KMS-11 (cell line): ENCODE results near the gene ADH7.

ENCODE experiments used
- H2AFZ ChIP-seq: fragments of 200-600 bp; sonication (generic); 2 replicates; pipeline ENCODE4 v1.6.1; 2016; ENCODE audit warnings: antibody characterized with exemption, mixed run types, low read depth
- H3K27ac ChIP-seq: fragments of 200-600 bp; sonication (generic); 2 replicates; pipeline ENCODE4 v1.6.1; 2016; ENCODE audit warnings: mild to moderate bottlenecking, mixed run types
- H3K27me3 ChIP-seq: fragments of 200-600 bp; sonication (generic); 2 replicates; pipeline ENCODE4 v1.6.1; 2017; ENCODE audit warnings: mild to moderate bottlenecking, low read depth, mixed run types, moderate library complexity; ENCODE audit not compliant: insufficient read depth
- H3K36me3 ChIP-seq: fragments of 200-600 bp; sonication (generic); 2 replicates; pipeline ENCODE4 v1.6.1; 2017; ENCODE audit warnings: mild to moderate bottlenecking, mixed run types; ENCODE audit not compliant: insufficient read depth
- H3K4me1 ChIP-seq: fragments of 200-600 bp; sonication (generic); 2 replicates; pipeline ENCODE4 v1.6.1; 2016; ENCODE audit warnings: mild to moderate bottlenecking, low read depth, mixed run types; ENCODE audit not compliant: poor library complexity, severe bottlenecking
- H3K4me2 ChIP-seq: fragments of 200-600 bp; sonication (generic); 2 replicates; pipeline ENCODE4 v1.7.0; 2016; ENCODE audit warnings: mild to moderate bottlenecking, mixed run types
- H3K4me3 ChIP-seq: fragments of 200-600 bp; sonication (generic); IDR thresholded peaks from 2 replicates; pipeline ENCODE4 v1.6.1; 2017; ENCODE audit warnings: low read depth, low read length, mixed read lengths; ENCODE audit not compliant: insufficient read depth
- H3K79me2 ChIP-seq: fragments of 200-600 bp; sonication (generic); 2 replicates; pipeline ENCODE4 v1.6.1; 2016; ENCODE audit warnings: low read depth, mixed run types; ENCODE audit not compliant: insufficient read depth
- H3K9ac ChIP-seq: fragments of 200-600 bp; sonication (generic); 2 replicates; pipeline ENCODE4 v1.6.1; 2016; ENCODE audit warnings: mild to moderate bottlenecking, mixed run types
- H4K20me1 ChIP-seq: fragments of 200-600 bp; sonication (generic); 2 replicates; pipeline ENCODE4 v1.6.1; 2016; ENCODE audit warnings: mild to moderate bottlenecking, mixed run types; ENCODE audit not compliant: insufficient read depth
- CTCF ChIP-seq: fragments of 200-600 bp; sonication (generic); conservative IDR thresholded peaks from 2 replicates; pipeline ENCODE4 v1.6.1; 2017; ENCODE audit warnings: low read depth, mild to moderate bottlenecking, antibody characterized with exemption, low read length, moderate library complexity, mixed read lengths

Gene ADH7

GRCh38 chr4:99390055-99390454, 45.1 kb downstream of the ADH7 start:
- Histone ChIP-seq H3K27ac (no peak overlapping the region), H2AFZ (no peak overlapping the region), H3K27me3 (no peaks in the 10 kb centered on the region), H3K36me3 (no peaks in the 10 kb centered on the region), H3K4me1 (no peaks in the 10 kb centered on the region), H4K20me1 (no peaks in the 10 kb centered on the region), H3K4me2 (no peak overlapping the region), H3K9ac (no peak overlapping the region), H3K4me3 (no peak overlapping the region), H3K79me2 (no peaks in the 10 kb centered on the region)
- no peak for TF ChIP-seq CTCF

GRCh38 chr4:99389606-99390005, 45.5 kb downstream of the ADH7 start:
- no peak overlapping the region for H3K4me2 ChIP-seq
- no peak overlapping the region for H3K27ac ChIP-seq
- no peak overlapping the region for H2AFZ ChIP-seq
- no peaks in the 10 kb centered on the region for H3K4me1 ChIP-seq
- TF ChIP-seq CTCF, result no peak
- no peaks in the 10 kb centered on the region for H3K36me3 ChIP-seq
- H3K9ac ChIP-seq, result no peak overlapping the region
- no peaks in the 10 kb centered on the region for H4K20me1 ChIP-seq
- H3K4me3 ChIP-seq, result no peak overlapping the region
- H3K79me2 ChIP-seq, result no peaks in the 10 kb centered on the region
- no peaks in the 10 kb centered on the region for H3K27me3 ChIP-seq

- Histone ChIP-seq H3K27me3 (no peaks in the 10 kb centered on the region), H4K20me1 (no peaks in the 10 kb centered on the region), H3K4me3 (no peak overlapping the region), H3K79me2 (no peaks in the 10 kb centered on the region), H3K27ac (no peak overlapping the region), H3K4me2 (no peak overlapping the region), H3K4me1 (no peaks in the 10 kb centered on the region), H2AFZ (no peak overlapping the region), H3K36me3 (no peaks in the 10 kb centered on the region), H3K9ac (no peak overlapping the region)
- no peak for TF ChIP-seq CTCF
Measured at GRCh38 chr4:99383833-99384392, 51.2 kb downstream of the ADH7 start.

- Histone ChIP-seq H2AFZ (no peak overlapping the region), H3K9ac (no peak overlapping the region), H3K79me2 (no peaks in the 10 kb centered on the region), H3K27ac (no peak overlapping the region), H3K36me3 (no peaks in the 10 kb centered on the region), H3K4me1 (no peaks in the 10 kb centered on the region), H3K27me3 (no peaks in the 10 kb centered on the region), H3K4me2 (no peak overlapping the region), H3K4me3 (no peak overlapping the region), H4K20me1 (no peaks in the 10 kb centered on the region)
- TF ChIP-seq CTCF, result no peak
Measured at GRCh38 chr4:99383399-99383798, 51.7 kb downstream of the ADH7 start.
